Parathyroid adenoma (tissue), 2 donors: ENCODE data around the gene WEE2.

ENCODE experiments used
- H2AFZ ChIP-seq: fragments of 300-600 bp; sonication (generic); one replicate; pipeline ENCODE4 v1.7.0; 2017; ENCODE audit warnings: antibody characterized with exemption, mild to moderate bottlenecking
- H3K27ac ChIP-seq: fragments of 300-600 bp; sonication (generic); one replicate; pipeline ENCODE4 v1.7.0; 2017
- H3K27me3 ChIP-seq: fragments of 300-600 bp; sonication (generic); one replicate; pipeline ENCODE4 v1.7.0; 2017; ENCODE audit warnings: low read length; ENCODE audit not compliant: control insufficient read depth, insufficient read depth
- H3K36me3 ChIP-seq: fragments of 300-600 bp; sonication (generic); one replicate; pipeline ENCODE4 v1.7.0; 2017; ENCODE audit warnings: low read length; ENCODE audit not compliant: control insufficient read depth, insufficient read depth
- H3K4me1 ChIP-seq: fragments of 300-600 bp; sonication (generic); one replicate; pipeline ENCODE4 v1.7.0; 2017; ENCODE audit warnings: control low read depth
- H3K4me2 ChIP-seq: fragments of 300-600 bp; sonication (generic); one replicate; pipeline ENCODE4 v1.7.0; 2017; ENCODE audit warnings: low read length
- H3K4me3 ChIP-seq: fragments of 300-600 bp; sonication (generic); one replicate; pipeline ENCODE4 v1.7.0; 2017; ENCODE audit warnings: low read depth, low read length
- H3K79me2 ChIP-seq: fragments of 300-600 bp; sonication (generic); one replicate; pipeline ENCODE4 v1.7.0; 2017; ENCODE audit warnings: control low read depth
- H3K9ac ChIP-seq: fragments of 300-600 bp; sonication (generic); one replicate; pipeline ENCODE4 v1.7.0; 2017; ENCODE audit warnings: mild to moderate bottlenecking
- H3K9me3 ChIP-seq: fragments of 300-600 bp; sonication (generic); one replicate; pipeline ENCODE4 v1.7.0; 2017; ENCODE audit warnings: low read length; ENCODE audit not compliant: control insufficient read depth
- CTCF ChIP-seq: fragments of 300-600 bp; sonication (generic); IDR thresholded peaks from one replicate; pipeline ENCODE4 v1.7.0; 2017; ENCODE audit warnings: antibody characterized with exemption, mild to moderate bottlenecking
- donor health status: primary hyperparathyroidism.

Gene WEE2

GRCh38 chr7:141673346-141673745 is 34.8 kb upstream of the WEE2 start:
- no peak overlapping the region for H3K9ac ChIP-seq
- no peak overlapping the region for H3K27ac ChIP-seq
- no peaks in the 10 kb centered on the region for H3K36me3 ChIP-seq
- no peaks in the 10 kb centered on the region for H3K4me1 ChIP-seq
- H3K27me3 ChIP-seq: no peaks in the 10 kb centered on the region
- no peaks in the 10 kb centered on the region for H3K79me2 ChIP-seq
- no peaks in the 10 kb centered on the region for H3K9me3 ChIP-seq
- no peak overlapping the region for H2AFZ ChIP-seq
- no peak overlapping the region for H3K4me3 ChIP-seq
- H3K4me2 ChIP-seq: no peak overlapping the region
- TF ChIP-seq CTCF: no peak

- Histone ChIP-seq H3K27me3 (no peaks in the 10 kb centered on the region), H3K79me2 (no peaks in the 10 kb centered on the region), H3K4me3 (no peak overlapping the region), H3K36me3 (no peaks in the 10 kb centered on the region), H3K4me1 (no peaks in the 10 kb centered on the region), H3K27ac (peak overlapping the region; percentile 5), H3K4me2 (no peak overlapping the region), H3K9ac (no peak overlapping the region), H2AFZ (no peak overlapping the region), H3K9me3 (no peaks in the 10 kb centered on the region)
- TF ChIP-seq CTCF: no peak
These were observed 33.9 kb upstream of the WEE2 start for GRCh38 chr7:141674171-141674671.

GRCh38 chr7:141674702-141675101 is 33.5 kb upstream of the WEE2 start:
- H2AFZ ChIP-seq: no peak overlapping the region
- H3K4me2 ChIP-seq: no peak overlapping the region
- no peaks in the 10 kb centered on the region for H3K36me3 ChIP-seq
- no peak overlapping the region for H3K9ac ChIP-seq
- H3K4me1 ChIP-seq: no peaks in the 10 kb centered on the region
- TF ChIP-seq CTCF: peak; percentile 18
- no peaks in the 10 kb centered on the region for H3K9me3 ChIP-seq
- no peaks in the 10 kb centered on the region for H3K79me2 ChIP-seq
- H3K27me3 ChIP-seq: no peaks in the 10 kb centered on the region
- H3K27ac ChIP-seq: no peak overlapping the region
- no peak overlapping the region for H3K4me3 ChIP-seq

- Histone ChIP-seq H3K4me3 (no peak overlapping the region), H3K9me3 (no peaks in the 10 kb centered on the region), H3K4me2 (no peak overlapping the region), H3K36me3 (no peaks in the 10 kb centered on the region), H3K27ac (no peak overlapping the region), H3K27me3 (no peaks in the 10 kb centered on the region), H2AFZ (no peak overlapping the region), H3K79me2 (no peaks in the 10 kb centered on the region), H3K4me1 (no peaks in the 10 kb centered on the region), H3K9ac (no peak overlapping the region)
- no peak for TF ChIP-seq CTCF
These were observed 32.5 kb upstream of the WEE2 start for GRCh38 chr7:141675436-141676215.

- H2AFZ ChIP-seq: no peak overlapping the region
- no peak overlapping the region for H3K9ac ChIP-seq
- TF ChIP-seq CTCF: no peak
- no peaks in the 10 kb centered on the region for H3K79me2 ChIP-seq
- no peaks in the 10 kb centered on the region for H3K9me3 ChIP-seq
- H3K4me1 ChIP-seq: no peaks in the 10 kb centered on the region
- H3K36me3 ChIP-seq: no peaks in the 10 kb centered on the region
- H3K4me2 ChIP-seq: no peak overlapping the region
- no peak overlapping the region for H3K4me3 ChIP-seq
- H3K27me3 ChIP-seq: no peaks in the 10 kb centered on the region
- no peak overlapping the region for H3K27ac ChIP-seq
These were observed 31.5 kb upstream of the WEE2 start for GRCh38 chr7:141676618-141677017.
